GM18951 (cell line): ENCODE results near the gene CDHR3.

Source experiments
- POLR2A ChIP-seq: IDR thresholded peaks from 4 replicates; pipeline ENCODE4 v1.6.1; 2011; ENCODE audit warnings: mild to moderate bottlenecking; ENCODE audit not compliant: insufficient read length, insufficient read depth; ENCODE audit errors: extremely low read depth
- in situ Hi-C: fragments of 300-500 bp; cut with MboI; formaldehyde crosslinking; loops from one replicate; pipeline ENCODE4 v1.12.0; 2022; ENCODE audit warnings: low sequenced_read_pairs, mixed read lengths, inconsistent platforms; ENCODE audit not compliant: unreplicated experiment

CDHR3 gene

GRCh38 chr7:105963038-105963667 is at the start of gene CDHR3:
TSS of gene CDHR3 (plus strand) at chr7:105963264. CDS start at chr7:105963319, 55 bp downstream.
- TF ChIP-seq POLR2A = no peak
- in situ Hi-C loops = no loop called here

- in situ Hi-C loops = no loop called here
Measured at GRCh38 chr7:105913947-105914346, 49.1 kb upstream of the CDHR3 start.

GRCh38 chr7:105916603-105917002 is 46.5 kb upstream of the CDHR3 start:
- in situ Hi-C loops = no loop called here
- no peak for TF ChIP-seq POLR2A

More at GRCh38 chr7:105913947-105914346, 49.1 kb upstream of the CDHR3 start:
- no peak for TF ChIP-seq POLR2A

- no peak for TF ChIP-seq POLR2A
Measured at GRCh38 chr7:105917659-105918058, 45.4 kb upstream of the CDHR3 start.

GRCh38 chr7:105920766-105921165 is 42.3 kb upstream of the CDHR3 start:
- in situ Hi-C loops = no loop called here
- no peak for TF ChIP-seq POLR2A

More at GRCh38 chr7:105917659-105918058, 45.4 kb upstream of the CDHR3 start:
- in situ Hi-C loops = no loop called here

- in situ Hi-C loops = no loop called here
- no peak for TF ChIP-seq POLR2A
Measured at GRCh38 chr7:105924945-105925344, 38.1 kb upstream of the CDHR3 start.

- no peak for TF ChIP-seq POLR2A
- in situ Hi-C loops = no loop called here
Measured at GRCh38 chr7:105926131-105926530, 36.9 kb upstream of the CDHR3 start.

- in situ Hi-C loops = no loop called here
- TF ChIP-seq POLR2A = no peak
Measured at GRCh38 chr7:105931179-105931578, 31.9 kb upstream of the CDHR3 start.

GRCh38 chr7:105932835-105933477 is 30.1 kb upstream of the CDHR3 start:
- TF ChIP-seq POLR2A = no peak
- in situ Hi-C loops = no loop called here

- in situ Hi-C loops = no loop called here
Measured at GRCh38 chr7:105934572-105935185, 28.4 kb upstream of the CDHR3 start.

GRCh38 chr7:105935250-105935649 is 27.8 kb upstream of the CDHR3 start:
- in situ Hi-C loops = no loop called here
- no peak for TF ChIP-seq POLR2A

More at GRCh38 chr7:105934572-105935185, 28.4 kb upstream of the CDHR3 start:
- no peak for TF ChIP-seq POLR2A

- no peak for TF ChIP-seq POLR2A
- in situ Hi-C loops = no loop called here
Measured at GRCh38 chr7:105937411-105937810, 25.7 kb upstream of the CDHR3 start.

GRCh38 chr7:105940109-105940508 is 23.0 kb upstream of the CDHR3 start:
- no peak for TF ChIP-seq POLR2A
- in situ Hi-C loops = no loop called here

- no peak for TF ChIP-seq POLR2A
- in situ Hi-C loops = no loop called here
Measured at GRCh38 chr7:105941596-105941995, 21.5 kb upstream of the CDHR3 start.
